ENCODE data around the gene PLCXD1.

- no peak for TF ChIP-seq CTCF (IDR thresholded peaks at IDR 0.05; ENCODE audit: insufficient read depth, low read length)
- no peak for TF ChIP-seq POLR2AphosphoS5 (IDR thresholded peaks at IDR 0.05; ENCODE audit: low read depth)
Measured at GRCh38 chrX:346034-346813, 65.0 kb downstream of the PLCXD1 start.

Measured in HL-60 (cell line).